DMS53 (cell line): Measurements from ENCODE around the gene SLC38A7.
A peak's percentile ranks its signal among the peaks of the same experiment; 100 is the strongest.
"Not testable (repeated sequence)": the region's sequence is repeated elsewhere in the genome, so short reads cannot be mapped to it uniquely, and the experiment has no call there.

Experiments
- DNase-seq: peaks from one replicate; lab custom pipeline; 2025; lab: John Stamatoyannopoulos, UW

The SLC38A7 gene

GRCh38 chr16:58678716-58679115 lies 5.9 kb downstream of the SLC38A7 start:
- DNase-seq: peak; percentile 23

- DNase-seq: no peak
Measured at GRCh38 chr16:58678269-58678668, 6.3 kb downstream of the SLC38A7 start.

GRCh38 chr16:58670946-58671583 lies 13.5 kb downstream of the SLC38A7 start:
- DNase-seq: no peak

GRCh38 chr16:58670177-58670576 lies 14.4 kb downstream of the SLC38A7 start:
- DNase-seq: no peak

- DNase-seq: no peak
Measured at GRCh38 chr16:58665200-58665599, 19.4 kb downstream of the SLC38A7 start.

GRCh38 chr16:58661199-58661830 lies 23.3 kb downstream of the SLC38A7 start:
- peak; percentile 89 for DNase-seq

GRCh38 chr16:58659911-58660310 lies 24.7 kb downstream of the SLC38A7 start:
- DNase-seq: not testable (repeated sequence)

GRCh38 chr16:58658796-58659211 lies 25.8 kb downstream of the SLC38A7 start:
- no peak for DNase-seq

GRCh38 chr16:58656899-58657298 lies 27.7 kb downstream of the SLC38A7 start:
- DNase-seq: no peak

- DNase-seq: peak; percentile 9
Measured at GRCh38 chr16:58655215-58655596, 29.4 kb downstream of the SLC38A7 start.

- no peak for DNase-seq
Measured at GRCh38 chr16:58654560-58655214, 29.9 kb downstream of the SLC38A7 start.

- DNase-seq: no peak
Measured at GRCh38 chr16:58652741-58653140, 31.8 kb downstream of the SLC38A7 start.

- DNase-seq: no peak
Measured at GRCh38 chr16:58651965-58652348, 32.6 kb downstream of the SLC38A7 start.

- DNase-seq: no peak
Measured at GRCh38 chr16:58649707-58650106, 34.9 kb downstream of the SLC38A7 start.

- DNase-seq: no peak
Measured at GRCh38 chr16:58647107-58647506, 37.5 kb downstream of the SLC38A7 start.

GRCh38 chr16:58644765-58645487 lies 39.6 kb downstream of the SLC38A7 start:
- DNase-seq: peak; percentile 46

- DNase-seq: no peak
Measured at GRCh38 chr16:58644108-58644507, 40.5 kb downstream of the SLC38A7 start.

- no peak for DNase-seq
Measured at GRCh38 chr16:58640949-58641348, 43.6 kb downstream of the SLC38A7 start.

- DNase-seq: peak; percentile 8
Measured at GRCh38 chr16:58639836-58640235, 44.7 kb downstream of the SLC38A7 start.

GRCh38 chr16:58639230-58639629 lies 45.3 kb downstream of the SLC38A7 start:
- DNase-seq: no peak

GRCh38 chr16:58638148-58639036 lies 46.2 kb downstream of the SLC38A7 start:
- peak; percentile 54 for DNase-seq

GRCh38 chr16:58637021-58637420 lies 47.5 kb downstream of the SLC38A7 start:
- DNase-seq: not testable (repeated sequence)
